Measurements from ENCODE around the gene TPCN1. TPM values are rescaled to one million over a fixed set of nuclear protein-coding genes. Genes with fewer than 3 reads are reported as not detected.

Gene TPCN1
- polyA plus RNA-seq, 4 donors: 12.2 to 70.2 (median 34.4) TPM

DNA sequence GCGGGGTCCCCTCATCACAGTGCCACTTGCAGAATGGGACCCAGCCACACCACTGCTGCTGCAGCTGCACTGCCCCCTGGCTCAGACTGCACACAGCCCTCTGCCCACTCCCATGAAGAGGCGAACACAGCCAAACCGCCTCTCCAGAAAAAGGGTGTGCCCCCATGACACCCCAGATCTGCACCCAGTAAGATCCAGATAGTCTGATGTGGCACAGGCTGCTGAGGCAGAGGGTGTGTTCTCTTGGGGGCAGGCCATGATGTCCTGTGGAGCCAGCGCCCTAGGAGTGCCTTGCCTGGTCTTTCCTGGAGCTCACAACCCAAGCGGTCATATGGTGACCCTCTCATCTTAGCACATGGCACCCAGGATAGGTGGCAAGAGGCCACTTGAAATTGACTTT, 69.2 kb downstream of the TPCN1 start:
- no peak overlapping the region for H3K27ac ChIP-seq (ENCODE audit: low read depth in 1 of 3, low read length in 2 of 3)
- no peaks in the 10 kb centered on the region for H3K4me1 ChIP-seq (ENCODE audit: control insufficient read depth in 3 of 3, insufficient read depth in 2 of 3, low read depth in 1 of 3, low read length in 2 of 3)
- H3K27me3 ChIP-seq (ENCODE audit: control insufficient read depth in 3 of 3, insufficient read depth in 3 of 3, low read length in 3 of 3): no peaks in the 10 kb centered on the region
- WGBS, 3 donors: 97 to 99% (median 97%) methylated on average over 5 of the region's 5 CpGs
- no peak overlapping the region for H3K4me3 ChIP-seq (ENCODE audit: low read depth in 1 of 3, low read length in 3 of 3)
- no peaks in the 10 kb centered on the region for H3K9me3 ChIP-seq (ENCODE audit: control insufficient read depth in 2 of 2, insufficient read depth in 1 of 2, low read depth in 1 of 2, low read length in 1 of 2)
- peaks cover 10 to 100% (median 26%) of the 10 kb centered on the region in 3 donors for H3K36me3 ChIP-seq (ENCODE audit: control insufficient read depth in 3 of 3, insufficient read depth in 2 of 3, low read depth in 1 of 3, low read length in 3 of 3)
- DNase-seq (no peak), FAIRE-seq (no peak)

GRCh38 chr12:113291586-113291985, 70.3 kb downstream of the TPCN1 start:
- DNase-seq: no peak
- Histone ChIP-seq H3K36me3 (ENCODE audit: control insufficient read depth in 3 of 3, insufficient read depth in 2 of 3, low read depth in 1 of 3, low read length in 3 of 3) (peaks cover 11 to 100% (median 27%) of the 10 kb centered on the region in 3 donors), H3K27me3 (ENCODE audit: control insufficient read depth in 3 of 3, insufficient read depth in 3 of 3, low read length in 3 of 3) (no peaks in the 10 kb centered on the region), H3K27ac (ENCODE audit: low read depth in 1 of 3, low read length in 2 of 3) (no peak overlapping the region), H3K4me3 (ENCODE audit: low read depth in 1 of 3, low read length in 3 of 3) (no peak overlapping the region), H3K9me3 (ENCODE audit: control insufficient read depth in 2 of 2, insufficient read depth in 1 of 2, low read depth in 1 of 2, low read length in 1 of 2) (no peaks in the 10 kb centered on the region), H3K4me1 (ENCODE audit: control insufficient read depth in 3 of 3, insufficient read depth in 2 of 3, low read depth in 1 of 3, low read length in 2 of 3) (no peaks in the 10 kb centered on the region)
- 87 to 94% (median 93%) methylated on average over 17 of the region's 17 CpGs for WGBS, 3 donors
- no peak for FAIRE-seq

DNA sequence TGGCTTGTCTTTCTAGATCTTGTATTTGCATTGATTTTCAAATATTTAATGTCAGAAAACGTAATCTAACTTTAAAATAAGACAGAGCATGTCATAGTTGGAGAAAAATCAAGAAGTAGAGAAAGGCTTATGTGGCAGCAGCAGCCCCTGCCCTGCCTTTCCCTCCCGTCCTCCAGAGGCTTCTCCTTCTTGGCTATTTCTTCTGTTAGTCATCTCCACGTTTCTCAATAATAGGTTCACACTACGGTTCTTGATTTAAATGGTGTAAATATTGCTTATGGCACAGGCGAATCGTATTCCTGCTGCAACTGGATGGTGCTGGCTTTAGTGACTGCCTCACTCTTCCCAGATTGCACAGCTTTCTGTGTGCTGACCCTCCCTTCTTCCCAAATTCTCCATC, 70.8 kb downstream of the TPCN1 start:
- DNase-seq (no peak), FAIRE-seq (no peak)
- H3K9me3 ChIP-seq (ENCODE audit: control insufficient read depth in 2 of 2, insufficient read depth in 1 of 2, low read depth in 1 of 2, low read length in 1 of 2): no peaks in the 10 kb centered on the region
- no peaks in the 10 kb centered on the region for H3K4me1 ChIP-seq (ENCODE audit: control insufficient read depth in 3 of 3, insufficient read depth in 2 of 3, low read depth in 1 of 3, low read length in 2 of 3)
- 85 to 87% (median 87%) methylated on average over 6 of the region's 6 CpGs for WGBS, 3 donors
- H3K36me3 ChIP-seq (ENCODE audit: control insufficient read depth in 3 of 3, insufficient read depth in 2 of 3, low read depth in 1 of 3, low read length in 3 of 3): peaks cover 11 to 100% (median 22%) of the 10 kb centered on the region in 3 donors
- H3K27ac ChIP-seq (ENCODE audit: low read depth in 1 of 3, low read length in 2 of 3): no peak overlapping the region
- no peaks in the 10 kb centered on the region for H3K27me3 ChIP-seq (ENCODE audit: control insufficient read depth in 3 of 3, insufficient read depth in 3 of 3, low read length in 3 of 3)
- H3K4me3 ChIP-seq (ENCODE audit: low read depth in 1 of 3, low read length in 3 of 3): no peak overlapping the region

DNA sequence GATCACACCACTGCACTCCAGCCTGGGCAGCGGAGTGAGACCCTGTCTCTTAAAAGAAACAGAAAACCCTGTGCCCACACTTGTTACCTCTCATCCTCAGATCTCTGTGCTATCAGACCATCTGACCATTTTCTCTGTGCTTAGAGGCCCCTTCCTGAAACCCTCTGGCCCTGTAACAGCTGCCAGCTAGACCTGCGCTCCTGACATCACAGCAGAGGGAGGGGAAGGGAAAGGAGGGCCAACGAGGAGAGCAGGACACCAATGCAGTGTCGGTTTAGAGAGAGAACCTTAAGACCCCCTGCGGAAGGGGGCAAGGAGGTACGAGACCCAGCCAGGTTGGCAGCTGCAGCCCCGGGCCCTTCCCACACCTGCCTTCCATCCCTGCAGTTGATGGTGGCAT, 71.3 kb downstream of the TPCN1 start:
- Histone ChIP-seq H3K27ac (ENCODE audit: low read depth in 1 of 3, low read length in 2 of 3) (no peak overlapping the region), H3K9me3 (ENCODE audit: control insufficient read depth in 2 of 2, insufficient read depth in 1 of 2, low read depth in 1 of 2, low read length in 1 of 2) (no peaks in the 10 kb centered on the region), H3K4me1 (ENCODE audit: control insufficient read depth in 3 of 3, insufficient read depth in 2 of 3, low read depth in 1 of 3, low read length in 2 of 3) (no peaks in the 10 kb centered on the region), H3K27me3 (ENCODE audit: control insufficient read depth in 3 of 3, insufficient read depth in 3 of 3, low read length in 3 of 3) (no peaks in the 10 kb centered on the region), H3K36me3 (ENCODE audit: control insufficient read depth in 3 of 3, insufficient read depth in 2 of 3, low read depth in 1 of 3, low read length in 3 of 3) (peaks cover 11 to 99% (median 22%) of the 10 kb centered on the region in 3 donors), H3K4me3 (ENCODE audit: low read depth in 1 of 3, low read length in 3 of 3) (no peak overlapping the region)
- no peak for FAIRE-seq
- 88 to 90% (median 89%) methylated on average over 7 of the region's 7 CpGs for WGBS, 3 donors
- DNase-seq: no peak

- H3K36me3 ChIP-seq (ENCODE audit: control insufficient read depth in 3 of 3, insufficient read depth in 2 of 3, low read depth in 1 of 3, low read length in 3 of 3): peaks cover 11 to 99% (median 22%) of the 10 kb centered on the region in 3 donors
- WGBS, 3 donors: 97 to 98% (median 97%) methylated on average over 10 of the region's 10 CpGs
- H3K27me3 ChIP-seq (ENCODE audit: control insufficient read depth in 3 of 3, insufficient read depth in 3 of 3, low read length in 3 of 3): no peaks in the 10 kb centered on the region
- H3K9me3 ChIP-seq (ENCODE audit: control insufficient read depth in 2 of 2, insufficient read depth in 1 of 2, low read depth in 1 of 2, low read length in 1 of 2): no peaks in the 10 kb centered on the region
- FAIRE-seq (no peak), DNase-seq (no peak)
- H3K27ac ChIP-seq (ENCODE audit: low read depth in 1 of 3, low read length in 2 of 3): no peak overlapping the region
- no peak overlapping the region for H3K4me3 ChIP-seq (ENCODE audit: low read depth in 1 of 3, low read length in 3 of 3)
- no peaks in the 10 kb centered on the region for H3K4me1 ChIP-seq (ENCODE audit: control insufficient read depth in 3 of 3, insufficient read depth in 2 of 3, low read depth in 1 of 3, low read length in 2 of 3)
Observed at GRCh38 chr12:113293100-113293499, 71.8 kb downstream of the TPCN1 start.

GRCh38 chr12:113295886-113296556, 74.8 kb downstream of the TPCN1 start:
- 94 to 96% (median 94%) methylated on average over 23 to 24 of the region's 24 CpGs for WGBS, 3 donors
- Histone ChIP-seq H3K36me3 (ENCODE audit: control insufficient read depth in 3 of 3, insufficient read depth in 2 of 3, low read depth in 1 of 3, low read length in 3 of 3) (peaks cover 5 to 86% (median 15%) of the 10 kb centered on the region in 3 donors), H3K4me1 (ENCODE audit: control insufficient read depth in 3 of 3, insufficient read depth in 2 of 3, low read depth in 1 of 3, low read length in 2 of 3) (peaks cover 0 to 11% (median 0%) of the 10 kb centered on the region in 3 donors), H3K27me3 (ENCODE audit: control insufficient read depth in 3 of 3, insufficient read depth in 3 of 3, low read length in 3 of 3) (no peaks in the 10 kb centered on the region), H3K4me3 (ENCODE audit: low read depth in 1 of 3, low read length in 3 of 3) (no peak overlapping the region), H3K9me3 (ENCODE audit: control insufficient read depth in 2 of 2, insufficient read depth in 1 of 2, low read depth in 1 of 2, low read length in 1 of 2) (no peaks in the 10 kb centered on the region), H3K27ac (ENCODE audit: low read depth in 1 of 3, low read length in 2 of 3) (no peak overlapping the region)
- DNase-seq (no peak), FAIRE-seq (no peak)

DNA sequence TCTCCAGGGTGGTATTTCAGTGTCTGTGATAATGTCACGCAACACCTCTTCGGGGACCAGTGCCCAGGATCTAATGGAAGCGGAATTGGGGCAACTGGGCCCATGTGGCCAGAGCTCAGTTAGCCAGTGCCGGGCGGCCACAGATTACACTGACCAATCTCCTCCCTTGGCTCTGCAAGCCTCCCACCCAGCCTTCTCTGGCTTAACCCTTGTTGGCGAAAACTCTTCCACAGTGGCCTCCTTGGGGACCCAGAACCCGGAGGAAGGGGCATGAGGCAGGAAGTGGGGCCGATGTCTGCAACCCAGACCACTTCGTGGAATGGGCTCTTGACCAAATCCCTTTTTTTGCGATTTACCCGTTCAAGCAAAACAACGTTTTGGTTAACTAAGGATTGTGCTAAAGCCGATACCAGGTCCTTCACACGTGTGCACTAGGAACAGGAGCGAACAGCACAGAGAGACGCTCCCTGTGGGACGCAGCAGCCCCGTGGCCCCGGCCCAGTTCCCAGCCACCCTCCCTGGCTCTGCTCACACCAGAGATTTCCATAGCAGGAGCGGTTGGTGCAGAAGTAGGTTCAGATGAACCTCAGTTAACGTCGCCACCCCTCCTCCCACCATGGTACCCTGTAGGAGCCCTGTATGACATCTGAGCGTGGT, 75.4 kb downstream of the TPCN1 start:
- no peak overlapping the region for H3K4me3 ChIP-seq (ENCODE audit: low read depth in 1 of 3, low read length in 3 of 3)
- peaks cover 5 to 82% (median 13%) of the 10 kb centered on the region in 3 donors for H3K36me3 ChIP-seq (ENCODE audit: control insufficient read depth in 3 of 3, insufficient read depth in 2 of 3, low read depth in 1 of 3, low read length in 3 of 3)
- H3K4me1 ChIP-seq (ENCODE audit: control insufficient read depth in 3 of 3, insufficient read depth in 2 of 3, low read depth in 1 of 3, low read length in 2 of 3): peaks cover 0 to 11% (median 0%) of the 10 kb centered on the region in 3 donors
- H3K27me3 ChIP-seq (ENCODE audit: control insufficient read depth in 3 of 3, insufficient read depth in 3 of 3, low read length in 3 of 3): no peaks in the 10 kb centered on the region
- DNase-seq (no peak), FAIRE-seq (no peak)
- H3K27ac ChIP-seq (ENCODE audit: low read depth in 1 of 3, low read length in 2 of 3): no peak overlapping the region
- no peaks in the 10 kb centered on the region for H3K9me3 ChIP-seq (ENCODE audit: control insufficient read depth in 2 of 2, insufficient read depth in 1 of 2, low read depth in 1 of 2, low read length in 1 of 2)
- 89 to 93% (median 92%) methylated on average over 23 of the region's 23 CpGs for WGBS, 3 donors

- Histone ChIP-seq H3K27ac (ENCODE audit: low read depth in 1 of 3, low read length in 2 of 3) (no peak overlapping the region), H3K9me3 (ENCODE audit: control insufficient read depth in 2 of 2, insufficient read depth in 1 of 2, low read depth in 1 of 2, low read length in 1 of 2) (no peaks in the 10 kb centered on the region), H3K36me3 (ENCODE audit: control insufficient read depth in 3 of 3, insufficient read depth in 2 of 3, low read depth in 1 of 3, low read length in 3 of 3) (peaks cover 5 to 82% (median 11%) of the 10 kb centered on the region in 3 donors), H3K4me1 (ENCODE audit: control insufficient read depth in 3 of 3, insufficient read depth in 2 of 3, low read depth in 1 of 3, low read length in 2 of 3) (peaks cover 0 to 11% (median 0%) of the 10 kb centered on the region in 3 donors), H3K4me3 (ENCODE audit: low read depth in 1 of 3, low read length in 3 of 3) (no peak overlapping the region), H3K27me3 (ENCODE audit: control insufficient read depth in 3 of 3, insufficient read depth in 3 of 3, low read length in 3 of 3) (no peaks in the 10 kb centered on the region)
- DNase-seq (no peak), FAIRE-seq (no peak)
- WGBS, 3 donors: 78 to 87% (median 83%) methylated on average over 7 to 9 of the region's 9 CpGs
Observed at GRCh38 chr12:113297214-113297587, 75.9 kb downstream of the TPCN1 start.

All from small intestine (tissue), 7 donors.